HG03520 (cell line): ENCODE data around the gene NSD1.

Experiments used
- ATAC-seq: cut with Tn5 transposase; IDR thresholded peaks from one replicate; pipeline ENCODE4 v1.9.1; 2021; ENCODE audit warnings: mild to moderate bottlenecking, moderate library complexity; ENCODE audit not compliant: unreplicated experiment

Gene NSD1

GRCh38 chr5:177270653-177271052, 137.1 kb downstream of the NSD1 start:
- no peak for ATAC-seq

GRCh38 chr5:177271113-177271512, 137.5 kb downstream of the NSD1 start:
- no peak for ATAC-seq

GRCh38 chr5:177275883-177276282, 142.3 kb downstream of the NSD1 start:
- ATAC-seq = no peak

GRCh38 chr5:177276886-177277285, 143.3 kb downstream of the NSD1 start:
- no peak for ATAC-seq

GRCh38 chr5:177288191-177288590, 154.6 kb downstream of the NSD1 start:
- ATAC-seq = no peak

GRCh38 chr5:177290816-177291596, 157.4 kb downstream of the NSD1 start:
- ATAC-seq = no peak

GRCh38 chr5:177291735-177292134, 158.2 kb downstream of the NSD1 start:
- no peak for ATAC-seq

GRCh38 chr5:177293819-177294581, 160.4 kb downstream of the NSD1 start:
- no peak for ATAC-seq

GRCh38 chr5:177294632-177295031, 161.1 kb downstream of the NSD1 start:
- no peak for ATAC-seq

GRCh38 chr5:177295924-177296323, 162.4 kb downstream of the NSD1 start:
- no peak for ATAC-seq

GRCh38 chr5:177296581-177296980, 163.0 kb downstream of the NSD1 start:
- no peak for ATAC-seq

GRCh38 chr5:177297922-177298321, 164.3 kb downstream of the NSD1 start:
- no peak for ATAC-seq

- ATAC-seq = no peak
These were observed 166.1 kb downstream of the NSD1 start for GRCh38 chr5:177299697-177300096.

GRCh38 chr5:177300236-177300880, 166.8 kb downstream of the NSD1 start:
- ATAC-seq = no peak

- no peak for ATAC-seq
These were observed 167.4 kb downstream of the NSD1 start for GRCh38 chr5:177300951-177301350.

GRCh38 chr5:177301503-177302165, 168.1 kb downstream of the NSD1 start:
- ATAC-seq = no peak

- no peak for ATAC-seq
These were observed 169.0 kb downstream of the NSD1 start for GRCh38 chr5:177302354-177303110.

GRCh38 chr5:177303121-177303924, 169.8 kb downstream of the NSD1 start, which contains the start of the genes PRELID1 and RAB24:
Gene PRELID1, plus strand, starts transcription at chr5:177303799. Its CDS starts 187 bp downstream, at chr5:177303986.
Gene RAB24, minus strand, starts transcription at chr5:177303719. Its CDS starts 431 bp downstream, at chr5:177303288.
- peak; percentile 48 for ATAC-seq

- no peak for ATAC-seq
These were observed 170.4 kb downstream of the NSD1 start for GRCh38 chr5:177303925-177304391.
